Neuronal stem cell (in vitro differentiated cells): ENCODE results near the gene GPR55.

ENCODE experiments used
- DNase-seq: peaks from one replicate; pipeline ENCODE4 v3.0.0-alpha.2; 2013; ENCODE audit warnings: low spot score
- H2AFZ ChIP-seq: one replicate; pipeline ENCODE4 v1.6.1; 2013; ENCODE audit warnings: mild to moderate bottlenecking, low read length, inconsistent platforms
- H2AK5ac ChIP-seq: 2 replicates; pipeline ENCODE4 v1.6.1; 2013; ENCODE audit warnings: low read depth, mild to moderate bottlenecking, inconsistent platforms, low read length, moderate library complexity, mixed read lengths
- H2BK120ac ChIP-seq: 2 replicates; pipeline ENCODE4 v1.6.1; 2013; ENCODE audit warnings: low read depth, mild to moderate bottlenecking, inconsistent platforms, low read length, moderate library complexity, mixed read lengths
- H2BK12ac ChIP-seq: one replicate; pipeline ENCODE4 v1.6.1; 2013; ENCODE audit warnings: low read length, inconsistent platforms
- H2BK15ac ChIP-seq: 2 replicates; pipeline ENCODE4 v1.6.1; 2013; ENCODE audit warnings: mild to moderate bottlenecking, low read length, inconsistent platforms, mixed read lengths
- H2BK5ac ChIP-seq: one replicate; pipeline ENCODE4 v1.6.1; 2013; ENCODE audit warnings: inconsistent platforms, mild to moderate bottlenecking, low read length, moderate library complexity
- H3K14ac ChIP-seq: one replicate; pipeline ENCODE4 v1.6.1; 2013; ENCODE audit warnings: low read length, inconsistent platforms
- H3K18ac ChIP-seq: 2 replicates; pipeline ENCODE4 v1.6.1; 2013; ENCODE audit warnings: low read length, inconsistent platforms
- H3K23ac ChIP-seq: 2 replicates; pipeline ENCODE4 v1.6.1; 2013; ENCODE audit warnings: low read depth, mild to moderate bottlenecking, mixed read lengths, low read length, inconsistent platforms; ENCODE audit not compliant: poor library complexity
- H3K27ac ChIP-seq: replicated peaks from 3 replicates; pipeline ENCODE4 v1.5.1; 2013; ENCODE audit warnings: low read length, inconsistent platforms
- H3K27me3 ChIP-seq, 3 experiments: 2 replicates each; pipeline ENCODE4 v1.6.1; 2013; ENCODE audit warnings: low read length in 3 of 3, mild to moderate bottlenecking in 2 of 3, inconsistent platforms in 1 of 3, low read depth in 1 of 3, mixed read lengths in 1 of 3, moderate library complexity in 1 of 3; ENCODE audit not compliant: control insufficient read depth in 3 of 3, insufficient read depth in 3 of 3
- H3K36me3 ChIP-seq, 2 donors: replicated peaks in 1 of 2; 2 replicates each; pipeline ENCODE4 v1.6.1; 2013; ENCODE audit warnings: low read length in 2 of 2; ENCODE audit not compliant: control insufficient read depth in 2 of 2, insufficient read depth in 2 of 2
- H3K4ac ChIP-seq: 2 replicates; pipeline ENCODE4 v1.6.1; 2013; ENCODE audit warnings: inconsistent platforms, mild to moderate bottlenecking, low read length, moderate library complexity
- H3K4me1 ChIP-seq, 2 donors: 1 replicate in 1 of 2; 2 replicates in 1 of 2; pipeline ENCODE4 v1.6.1; 2013; ENCODE audit warnings: low read length in 2 of 2, low read depth in 1 of 2; ENCODE audit not compliant: control insufficient read depth in 2 of 2, insufficient read depth in 1 of 2
- H3K4me2 ChIP-seq: one replicate; pipeline ENCODE4 v1.6.1; 2013; ENCODE audit warnings: mild to moderate bottlenecking, low read length, inconsistent platforms; ENCODE audit not compliant: insufficient read depth, poor library complexity, severe bottlenecking
- H3K4me3 ChIP-seq, 2 donors: 2 replicates each; pipeline ENCODE4 v1.5.1; 2013; ENCODE audit warnings: low read length in 2 of 2, mild to moderate bottlenecking in 2 of 2, inconsistent platforms in 1 of 2, moderate library complexity in 1 of 2
- H3K79me1 ChIP-seq: one replicate; pipeline ENCODE4 v1.6.1; 2013; ENCODE audit warnings: low read depth, mild to moderate bottlenecking, inconsistent platforms, low read length, moderate library complexity
- H3K9ac ChIP-seq: one replicate; pipeline ENCODE4 v1.6.1; 2013; ENCODE audit warnings: mild to moderate bottlenecking, low read depth, low read length, inconsistent platforms; ENCODE audit not compliant: poor library complexity
- H3K9me3 ChIP-seq, 2 donors: replicated peaks in 1 of 2; 2 replicates each; pipeline versions ENCODE3 to v1.6.1; 2013; ENCODE audit warnings: low read length in 2 of 2, mild to moderate bottlenecking in 2 of 2, inconsistent platforms in 1 of 2, low read depth in 1 of 2, mixed read lengths in 1 of 2, moderate library complexity in 1 of 2; ENCODE audit not compliant: control insufficient read depth in 2 of 2, insufficient read depth in 1 of 2
- H4K8ac ChIP-seq: one replicate; pipeline ENCODE4 v1.6.1; 2013; ENCODE audit warnings: low read depth, mild to moderate bottlenecking, inconsistent platforms, low read length, moderate library complexity
- H4K91ac ChIP-seq: one replicate; pipeline ENCODE4 v1.6.1; 2013; ENCODE audit warnings: low read length, low read depth, mild to moderate bottlenecking, inconsistent platforms; ENCODE audit not compliant: poor library complexity
- WGBS, 2 donors: extraction: QIAGEN DNeasy Blood & Tissue Kit; methylation state at CpG; one replicate each; pipeline ENCODE4 v1.1.7; 2013; ENCODE audit warnings: missing lambda C conversion rate in 2 of 2, mixed read lengths in 1 of 2; ENCODE audit not compliant: insufficient read length in 2 of 2, insufficient replicate concordance in 1 of 2; ENCODE audit errors: extremely low coverage in 2 of 2; 5-methylcytosine and 5-hydroxymethylcytosine counted together

GPR55 gene

GRCh38 chr2:230919240-230919639, 5.8 kb downstream of the GPR55 start:
- no peak for DNase-seq
- Histone ChIP-seq H3K14ac (no peak overlapping the region), H2AFZ (no peak overlapping the region), H4K8ac (no peak overlapping the region), H2BK12ac (no peak overlapping the region), H3K27ac (no peak overlapping the region), H4K91ac (no peak overlapping the region), H3K4me3 (no peak overlapping the region), H2AK5ac (no peak overlapping the region), H3K9ac (no peak overlapping the region), H3K18ac (no peak overlapping the region), H2BK120ac (no peak overlapping the region), H3K23ac (no peak overlapping the region), H3K79me1 (no peaks in the 10 kb centered on the region), H3K36me3 (no peaks in the 10 kb centered on the region), H3K4me2 (no peak overlapping the region), H3K4me1 (peaks cover 5 to 21% of the 10 kb centered on the region in 2 donors), H3K4ac (no peak overlapping the region), H3K27me3 (no peaks in the 10 kb centered on the region), H3K9me3 (no peaks in the 10 kb centered on the region), H2BK5ac (no peak overlapping the region), H2BK15ac (no peak overlapping the region)
- WGBS, 2 donors = no CpG with 5 or more reads among the region's 2 CpGs

DNA sequence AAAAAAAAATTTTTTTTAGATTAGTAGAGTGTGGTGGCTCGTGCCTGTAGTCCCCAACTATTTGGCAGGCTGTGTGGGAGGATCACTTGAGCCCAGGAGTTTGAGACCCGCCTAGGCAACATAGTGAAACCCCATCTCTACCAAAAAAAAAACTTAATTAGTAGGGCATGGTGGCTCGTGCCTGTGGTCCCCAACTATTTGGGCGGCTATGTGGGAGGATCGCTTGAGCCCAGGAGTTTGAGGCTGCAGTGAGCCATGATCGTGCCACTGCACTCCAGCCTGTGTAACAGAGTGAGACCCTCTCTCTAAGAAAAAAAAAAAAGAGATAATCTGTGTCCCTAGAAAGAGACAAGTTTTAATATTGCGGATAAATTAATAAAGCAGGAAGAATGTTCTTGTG, 8.8 kb downstream of the GPR55 start:
- no peak overlapping the region for H3K18ac ChIP-seq
- H3K4me3 ChIP-seq = no peak overlapping the region
- H3K4me2 ChIP-seq = no peak overlapping the region
- DNase-seq = no peak
- H3K23ac ChIP-seq = no peak overlapping the region
- H3K79me1 ChIP-seq = no peaks in the 10 kb centered on the region
- no peak overlapping the region for H3K27ac ChIP-seq
- H3K9ac ChIP-seq = no peak overlapping the region
- no peak overlapping the region for H2AK5ac ChIP-seq
- no peak overlapping the region for H2BK5ac ChIP-seq
- H2BK12ac ChIP-seq = no peak overlapping the region
- H4K91ac ChIP-seq = no peak overlapping the region
- no peak overlapping the region for H3K14ac ChIP-seq
- no peak overlapping the region for H4K8ac ChIP-seq
- no peak overlapping the region for H3K4ac ChIP-seq
- H3K36me3 ChIP-seq = no peaks in the 10 kb centered on the region
- WGBS, 2 donors = no CpG with 5 or more reads among the region's 7 CpGs
- peaks cover 5 to 21% of the 10 kb centered on the region in 2 donors for H3K4me1 ChIP-seq
- no peak overlapping the region for H2BK15ac ChIP-seq
- H2AFZ ChIP-seq = no peak overlapping the region
- H3K27me3 ChIP-seq = no peaks in the 10 kb centered on the region
- no peak overlapping the region for H2BK120ac ChIP-seq
- H3K9me3 ChIP-seq = no peaks in the 10 kb centered on the region

DNA sequence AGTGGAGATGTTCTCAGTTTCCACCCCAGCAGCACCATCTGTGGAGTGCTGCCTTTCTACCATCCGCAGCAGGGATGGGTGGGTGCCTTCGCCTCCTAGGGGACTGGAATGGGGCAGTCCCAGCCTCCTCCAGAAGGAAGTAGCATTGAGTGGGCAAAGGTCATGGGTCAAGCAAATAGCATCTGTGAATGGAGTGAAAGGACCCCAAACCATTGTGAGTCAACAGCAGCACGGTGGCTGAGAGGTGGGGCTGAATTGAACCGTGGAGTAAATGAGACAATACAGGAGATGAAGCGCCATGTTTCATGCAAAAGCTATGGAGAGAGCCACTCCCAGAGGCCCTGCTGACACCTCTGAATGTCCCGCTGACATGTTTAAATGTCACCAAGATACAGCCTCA, 9.7 kb downstream of the GPR55 start:
- no peak overlapping the region for H2AK5ac ChIP-seq
- H4K91ac ChIP-seq = no peak overlapping the region
- H3K27me3 ChIP-seq = no peaks in the 10 kb centered on the region
- no peak overlapping the region for H2BK12ac ChIP-seq
- H3K9ac ChIP-seq = no peak overlapping the region
- H3K9me3 ChIP-seq = no peaks in the 10 kb centered on the region
- no CpG with 5 or more reads among the region's 6 CpGs for WGBS, 2 donors
- no peak overlapping the region for H3K23ac ChIP-seq
- no peak overlapping the region for H3K27ac ChIP-seq
- DNase-seq = no peak
- peak overlapping the region; percentile 5 for H2AFZ ChIP-seq
- H2BK15ac ChIP-seq = no peak overlapping the region
- no peaks in the 10 kb centered on the region for H3K79me1 ChIP-seq
- no peak overlapping the region for H3K4ac ChIP-seq
- H2BK120ac ChIP-seq = no peak overlapping the region
- peaks cover 5 to 19% of the 10 kb centered on the region in 2 donors for H3K4me1 ChIP-seq
- H2BK5ac ChIP-seq = no peak overlapping the region
- no peak overlapping the region for H3K18ac ChIP-seq
- H3K14ac ChIP-seq = no peak overlapping the region
- no peaks in the 10 kb centered on the region for H3K36me3 ChIP-seq
- H3K4me3 ChIP-seq = no peak overlapping the region
- H4K8ac ChIP-seq = no peak overlapping the region
- no peak overlapping the region for H3K4me2 ChIP-seq

DNA sequence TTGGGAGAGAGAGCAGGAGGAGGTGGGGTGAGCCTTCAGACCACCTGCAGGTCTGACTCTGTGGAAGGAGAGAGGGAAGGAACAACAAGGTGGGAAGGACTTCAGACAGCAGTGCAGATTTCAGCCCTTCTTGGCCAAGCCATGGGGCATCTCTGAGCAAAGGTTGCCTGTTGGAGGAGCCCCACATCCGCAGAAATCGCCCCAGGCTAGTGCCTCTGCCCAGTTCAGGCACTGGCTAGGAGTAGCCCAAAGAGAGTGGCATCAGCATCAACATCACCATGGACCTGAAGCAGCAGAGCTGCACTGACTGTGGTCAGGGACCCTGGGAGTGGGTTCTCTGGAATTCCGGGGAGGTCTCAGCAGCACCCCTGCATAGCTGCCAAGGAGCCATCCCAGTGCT, 10.2 kb downstream of the GPR55 start:
- Histone ChIP-seq H2BK5ac (no peak overlapping the region), H3K4ac (no peak overlapping the region), H2BK120ac (no peak overlapping the region), H3K27ac (no peak overlapping the region), H3K9me3 (no peaks in the 10 kb centered on the region), H2AFZ (no peak overlapping the region), H3K36me3 (no peaks in the 10 kb centered on the region), H3K4me3 (no peak overlapping the region), H3K27me3 (no peaks in the 10 kb centered on the region), H3K4me2 (no peak overlapping the region), H3K23ac (no peak overlapping the region), H3K18ac (no peak overlapping the region), H2BK15ac (no peak overlapping the region), H3K79me1 (no peaks in the 10 kb centered on the region), H3K9ac (no peak overlapping the region), H2AK5ac (peak overlapping the region; percentile 24), H2BK12ac (no peak overlapping the region), H4K8ac (no peak overlapping the region), H3K4me1 (peaks cover 5 to 16% of the 10 kb centered on the region in 2 donors), H4K91ac (no peak overlapping the region), H3K14ac (no peak overlapping the region)
- no CpG with 5 or more reads among the region's 3 CpGs for WGBS, 2 donors
- no peak for DNase-seq
